ENCODE data around the gene WDFY4.

WDFY4 gene

GRCh38 chr10:48944171-48944570 is 259.5 kb downstream of the WDFY4 start:
- DNase-seq = no peak
- Histone ChIP-seq H3K9me3 (no peaks in the 10 kb centered on the region), H3K4me1 (no peaks in the 10 kb centered on the region), H3K4me3 (ENCODE audit: low read depth, low read length) (no peak overlapping the region), H3K27me3 (no peaks in the 10 kb centered on the region), H3K36me3 (no peaks in the 10 kb centered on the region)
- no peak for TF ChIP-seq CTCF (IDR thresholded peaks at IDR 0.05; ENCODE audit: low read depth, low read length)

GRCh38 chr10:48945441-48946130 is 260.9 kb downstream of the WDFY4 start:
- H3K27me3 ChIP-seq = no peaks in the 10 kb centered on the region
- no peaks in the 10 kb centered on the region for H3K36me3 ChIP-seq
- H3K9me3 ChIP-seq = no peaks in the 10 kb centered on the region
- no peak for TF ChIP-seq CTCF (IDR thresholded peaks at IDR 0.05; ENCODE audit: low read depth, low read length)
- no peak overlapping the region for H3K4me3 ChIP-seq (ENCODE audit: low read depth, low read length)
- no peaks in the 10 kb centered on the region for H3K4me1 ChIP-seq
- no peak for DNase-seq

- no peaks in the 10 kb centered on the region for H3K9me3 ChIP-seq
- H3K4me3 ChIP-seq (ENCODE audit: low read depth, low read length) = no peak overlapping the region
- DNase-seq = no peak
- H3K27me3 ChIP-seq = no peaks in the 10 kb centered on the region
- H3K4me1 ChIP-seq = no peaks in the 10 kb centered on the region
- no peaks in the 10 kb centered on the region for H3K36me3 ChIP-seq
- no peak for TF ChIP-seq CTCF (IDR thresholded peaks at IDR 0.05; ENCODE audit: low read depth, low read length)
Observed at GRCh38 chr10:48946332-48946731, 261.7 kb downstream of the WDFY4 start.

- H3K27me3 ChIP-seq = no peaks in the 10 kb centered on the region
- TF ChIP-seq CTCF (IDR thresholded peaks at IDR 0.05; ENCODE audit: low read depth, low read length) = no peak
- no peaks in the 10 kb centered on the region for H3K9me3 ChIP-seq
- no peaks in the 10 kb centered on the region for H3K4me1 ChIP-seq
- DNase-seq = no peak
- no peaks in the 10 kb centered on the region for H3K36me3 ChIP-seq
- no peak overlapping the region for H3K4me3 ChIP-seq (ENCODE audit: low read depth, low read length)
Observed at GRCh38 chr10:48946891-48947500, 262.3 kb downstream of the WDFY4 start.

GRCh38 chr10:48947690-48948469 is 263.2 kb downstream of the WDFY4 start:
- no peak overlapping the region for H3K4me3 ChIP-seq (ENCODE audit: low read depth, low read length)
- no peaks in the 10 kb centered on the region for H3K9me3 ChIP-seq
- no peaks in the 10 kb centered on the region for H3K36me3 ChIP-seq
- no peaks in the 10 kb centered on the region for H3K4me1 ChIP-seq
- TF ChIP-seq CTCF (IDR thresholded peaks at IDR 0.05; ENCODE audit: low read depth, low read length) = no peak
- no peaks in the 10 kb centered on the region for H3K27me3 ChIP-seq
- DNase-seq = no peak
